H9 (cell line): ENCODE measurements around the gene COIL. TPM values are rescaled to one million over a fixed set of nuclear protein-coding genes. Genes with fewer than 3 reads are reported as not detected.

Experiments used
- DNase-seq: peaks from one replicate; pipeline ENCODE4 v3.0.0-alpha.2; 2017
- H2AFZ ChIP-seq: one replicate; pipeline ENCODE4 v1.6.1; 2013; ENCODE audit warnings: mild to moderate bottlenecking, low read length, control low read depth, moderate library complexity
- H2AK5ac ChIP-seq: 2 replicates; pipeline ENCODE4 v1.6.1; 2013; ENCODE audit warnings: low read length, control low read depth, mixed read lengths; ENCODE audit not compliant: insufficient read length
- H2BK120ac ChIP-seq: one replicate; pipeline ENCODE4 v1.6.1; 2013; ENCODE audit warnings: low read depth, mild to moderate bottlenecking, low read length, control low read depth, inconsistent platforms; ENCODE audit not compliant: poor library complexity, severe bottlenecking
- H2BK12ac ChIP-seq: 2 replicates; pipeline ENCODE4 v1.6.1; 2013; ENCODE audit warnings: low read length, control low read depth, mixed read lengths, low read depth; ENCODE audit not compliant: insufficient read length
- H2BK15ac ChIP-seq: 2 replicates; pipeline ENCODE4 v1.6.1; 2013; ENCODE audit warnings: low read depth, low read length, control low read depth
- H2BK20ac ChIP-seq: one replicate; pipeline ENCODE4 v1.6.1; 2013; ENCODE audit warnings: low read depth, mild to moderate bottlenecking, low read length, control low read depth, inconsistent platforms; ENCODE audit not compliant: poor library complexity, severe bottlenecking
- H2BK5ac ChIP-seq: 2 replicates; pipeline ENCODE4 v1.6.1; 2013; ENCODE audit warnings: low read length, control low read depth, mixed read lengths; ENCODE audit not compliant: insufficient read length
- H3K14ac ChIP-seq: 2 replicates; pipeline ENCODE4 v1.6.1; 2013; ENCODE audit warnings: low read length, control low read depth; ENCODE audit not compliant: insufficient read depth
- H3K18ac ChIP-seq: 2 replicates; pipeline ENCODE4 v1.6.1; 2013; ENCODE audit warnings: low read depth, mild to moderate bottlenecking, mixed read lengths, low read length, control low read depth; ENCODE audit not compliant: insufficient read length
- H3K23ac ChIP-seq: 2 replicates; pipeline ENCODE4 v1.6.1; 2013; ENCODE audit warnings: low read length, control low read depth, mixed read lengths, low read depth; ENCODE audit not compliant: insufficient read length
- H3K23me2 ChIP-seq: 2 replicates; pipeline ENCODE4 v1.6.1; 2013; ENCODE audit warnings: low read depth, mild to moderate bottlenecking, mixed read lengths, low read length, control low read depth; ENCODE audit not compliant: insufficient read length, poor library complexity, severe bottlenecking
- H3K27ac ChIP-seq: 2 replicates; pipeline ENCODE4 v1.5.1; 2013; ENCODE audit warnings: low read length, control low read depth, mixed read lengths, low read depth; ENCODE audit not compliant: insufficient read length
- H3K27me3 ChIP-seq: 2 replicates; pipeline ENCODE4 v1.6.1; 2013; ENCODE audit warnings: low read length, control low read depth, inconsistent platforms; ENCODE audit not compliant: insufficient read depth
- H3K4ac ChIP-seq: 2 replicates; pipeline ENCODE4 v1.6.1; 2013; ENCODE audit warnings: low read depth, mild to moderate bottlenecking, control low read depth, inconsistent platforms, low read length, moderate library complexity
- H3K4me1 ChIP-seq: 2 replicates; pipeline ENCODE4 v1.6.1; 2013; ENCODE audit warnings: low read length, control low read depth, inconsistent platforms; ENCODE audit not compliant: insufficient read depth
- H3K4me2 ChIP-seq: 2 replicates; pipeline ENCODE4 v1.6.1; 2013; ENCODE audit warnings: low read length, control low read depth, mixed read lengths; ENCODE audit not compliant: insufficient read length, insufficient read depth
- H3K56ac ChIP-seq: 2 replicates; pipeline ENCODE4 v1.6.1; 2013; ENCODE audit warnings: low read depth, mild to moderate bottlenecking, mixed read lengths, low read length, control low read depth; ENCODE audit not compliant: insufficient read length
- H3K79me1 ChIP-seq: 2 replicates; pipeline ENCODE4 v1.6.1; 2013; ENCODE audit warnings: low read depth, mild to moderate bottlenecking, moderate library complexity, low read length, control low read depth, inconsistent platforms; ENCODE audit not compliant: insufficient read depth, poor library complexity, severe bottlenecking
- H3K79me2 ChIP-seq: 2 replicates; pipeline ENCODE4 v1.6.1; 2013; ENCODE audit warnings: low read length, control low read depth, inconsistent platforms; ENCODE audit not compliant: insufficient read depth
- H3K9ac ChIP-seq: 2 replicates; pipeline ENCODE4 v1.6.1; 2013; ENCODE audit warnings: low read length, control low read depth, mixed read lengths; ENCODE audit not compliant: insufficient read length; ENCODE audit errors: extremely low read depth
- H3K9me3 ChIP-seq: one replicate; pipeline ENCODE4 v1.6.1; 2013; ENCODE audit warnings: low read depth, low read length, inconsistent platforms; ENCODE audit not compliant: control insufficient read depth
- H3T11ph ChIP-seq: one replicate; pipeline ENCODE4 v1.6.1; 2013; ENCODE audit warnings: mild to moderate bottlenecking, low read length, control low read depth, inconsistent platforms
- H4K20me1 ChIP-seq: one replicate; pipeline ENCODE4 v1.6.1; 2013; ENCODE audit not compliant: control insufficient read depth, insufficient read length, insufficient read depth
- H4K5ac ChIP-seq: 2 replicates; pipeline ENCODE4 v1.6.1; 2013; ENCODE audit warnings: low read depth, mild to moderate bottlenecking, mixed read lengths, low read length, control low read depth; ENCODE audit not compliant: insufficient read length
- H4K8ac ChIP-seq: replicated peaks from 2 replicates; pipeline ENCODE4 v1.6.1; 2013; ENCODE audit warnings: low read length, control low read depth, mixed read lengths, low read depth; ENCODE audit not compliant: insufficient read length
- H4K91ac ChIP-seq: 2 replicates; pipeline ENCODE4 v1.6.1; 2013; ENCODE audit warnings: low read depth, mild to moderate bottlenecking, moderate library complexity, mixed read lengths, low read length, control low read depth; ENCODE audit not compliant: insufficient read length
- H3K27ac Mint-ChIP-seq, 3 experiments: 2 replicates in 2 of 3; 3 replicates in 1 of 3; pipeline ENCODE4 v1.8.0; 2020 to 2021; ENCODE audit warnings: mixed read lengths in 3 of 3, mild to moderate bottlenecking in 1 of 3, moderate library complexity in 1 of 3
- H3K27me3 Mint-ChIP-seq: 2 replicates; pipeline ENCODE4 v1.8.0; 2021; ENCODE audit warnings: low read depth, mild to moderate bottlenecking, moderate library complexity, mixed read lengths
- H3K36me3 Mint-ChIP-seq, 3 experiments: 2 replicates in 2 of 3; 3 replicates in 1 of 3; pipeline ENCODE4 v1.8.0; 2020 to 2021; ENCODE audit warnings: low read depth in 3 of 3, mixed read lengths in 3 of 3; ENCODE audit not compliant: insufficient read depth in 1 of 3
- H3K4me1 Mint-ChIP-seq, 2 experiments: 2 replicates each; pipeline ENCODE4 v1.8.0; 2020; ENCODE audit warnings: mixed read lengths in 2 of 2
- H3K4me3 Mint-ChIP-seq, 2 experiments: 2 replicates in 1 of 2; 3 replicates in 1 of 2; pipeline ENCODE4 v1.8.0; 2020 to 2021; ENCODE audit warnings: mild to moderate bottlenecking in 2 of 2, mixed read lengths in 2 of 2, moderate library complexity in 1 of 2
- H3K9me3 Mint-ChIP-seq, 2 experiments: 2 replicates in 1 of 2; 3 replicates in 1 of 2; pipeline ENCODE4 v1.8.0; 2020; ENCODE audit warnings: mild to moderate bottlenecking in 2 of 2, mixed read lengths in 2 of 2, moderate library complexity in 1 of 2
- WGBS: extraction: QIAGEN DNeasy Blood & Tissue Kit; methylation state at CpG from one replicate; pipeline ENCODE4 v1.1.7; 2013; ENCODE audit warnings: missing lambda C conversion rate, low lambda C conversion rate, mixed read lengths; ENCODE audit not compliant: insufficient read length; ENCODE audit errors: extremely low coverage; 5-methylcytosine and 5-hydroxymethylcytosine counted together
- total RNA-seq: library from RNA; stranded (reverse); gene quantifications from 2 replicates; pipeline ENCODE4 v1.2.1, GENCODE V29; 2021
- TF ChIP-seq, protein P1 (sequence below): fragments of 200-600 bp; sonication (generic); conservative IDR thresholded peaks from 3 replicates; pipeline ENCODE4 v1.8.0; 2021; ENCODE audit warnings: antibody characterized with exemption, mild to moderate bottlenecking

COIL gene
- total RNA-seq, 1 experiment from 2014 or later: 21.5 TPM

DNA sequence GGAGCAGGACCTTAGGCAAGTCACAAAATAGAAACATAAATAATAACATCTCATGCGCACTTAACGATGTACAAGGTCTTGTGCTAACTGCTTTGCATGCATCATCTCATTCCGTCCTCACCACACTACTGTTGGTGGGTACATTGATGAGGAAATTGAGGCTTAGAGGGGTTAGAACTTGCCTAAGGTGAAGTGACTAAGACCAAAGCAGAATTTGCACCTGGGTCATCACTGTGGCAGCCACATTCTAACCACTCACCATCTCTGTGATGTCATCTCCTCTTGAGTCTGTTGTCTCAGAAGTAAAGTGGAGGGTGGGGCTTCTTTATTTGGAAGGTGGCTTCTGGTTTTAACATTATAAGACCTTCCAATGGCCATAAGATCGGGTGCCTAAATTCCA is 26.6 kb downstream of the COIL start:
- Histone ChIP-seq H4K8ac (no peak overlapping the region), H3K9ac (no peak overlapping the region), H2BK12ac (no peak overlapping the region), H2BK5ac (no peak overlapping the region), H3K23me2 (no peaks in the 10 kb centered on the region), H2AK5ac (no peak overlapping the region), H4K20me1 (no peaks in the 10 kb centered on the region), H2BK120ac (no peak overlapping the region), H3K4ac (no peak overlapping the region), H3K79me1 (no peaks in the 10 kb centered on the region), H3K23ac (no peak overlapping the region), H3K18ac (no peak overlapping the region), H4K91ac (no peak overlapping the region), H3T11ph (no peak overlapping the region), H3K27ac (no peak overlapping the region), H2BK20ac (no peak overlapping the region), H3K4me1 (no peaks in the 10 kb centered on the region), H3K4me2 (no peak overlapping the region), H3K27me3 (no peaks in the 10 kb centered on the region), H3K9me3 (peaks cover 23% of the 10 kb centered on the region), H4K5ac (no peak overlapping the region), H3K79me2 (no peaks in the 10 kb centered on the region), H2BK15ac (no peak overlapping the region), H2AFZ (no peak overlapping the region), H3K56ac (no peak overlapping the region), H3K14ac (no peak overlapping the region)
- Mint-ChIP-seq H3K4me3 (no peak overlapping the region), H3K27ac (no peak overlapping the region), H3K9me3 (peaks cover 34 to 42% of the 10 kb centered on the region in 2 experiments), H3K36me3 (peaks cover 58 to 94% (median 87%) of the 10 kb centered on the region in 3 experiments), H3K27me3 (no peaks in the 10 kb centered on the region; the same call in 1 of the 2 replicates), H3K4me1 (no peaks in the 10 kb centered on the region)
- DNase-seq: no peak
- WGBS: no CpG with 5 or more reads among the region's 4 CpGs
- TF ChIP-seq, protein P1, sequence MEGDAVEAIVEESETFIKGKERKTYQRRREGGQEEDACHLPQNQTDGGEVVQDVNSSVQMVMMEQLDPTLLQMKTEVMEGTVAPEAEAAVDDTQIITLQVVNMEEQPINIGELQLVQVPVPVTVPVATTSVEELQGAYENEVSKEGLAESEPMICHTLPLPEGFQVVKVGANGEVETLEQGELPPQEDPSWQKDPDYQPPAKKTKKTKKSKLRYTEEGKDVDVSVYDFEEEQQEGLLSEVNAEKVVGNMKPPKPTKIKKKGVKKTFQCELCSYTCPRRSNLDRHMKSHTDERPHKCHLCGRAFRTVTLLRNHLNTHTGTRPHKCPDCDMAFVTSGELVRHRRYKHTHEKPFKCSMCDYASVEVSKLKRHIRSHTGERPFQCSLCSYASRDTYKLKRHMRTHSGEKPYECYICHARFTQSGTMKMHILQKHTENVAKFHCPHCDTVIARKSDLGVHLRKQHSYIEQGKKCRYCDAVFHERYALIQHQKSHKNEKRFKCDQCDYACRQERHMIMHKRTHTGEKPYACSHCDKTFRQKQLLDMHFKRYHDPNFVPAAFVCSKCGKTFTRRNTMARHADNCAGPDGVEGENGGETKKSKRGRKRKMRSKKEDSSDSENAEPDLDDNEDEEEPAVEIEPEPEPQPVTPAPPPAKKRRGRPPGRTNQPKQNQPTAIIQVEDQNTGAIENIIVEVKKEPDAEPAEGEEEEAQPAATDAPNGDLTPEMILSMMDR: no peak
